H1 (cell line): Measurements from ENCODE around the gene MAP7. TPM values are rescaled to one million over a fixed set of nuclear protein-coding genes. Genes with fewer than 3 reads are reported as not detected.

Experiments used
- CHD7 ChIP-seq: fragments of 300-600 bp; sonication (generic); IDR thresholded peaks from 2 replicates; pipeline ENCODE4 v1.7.1; 2012; ENCODE audit warnings: low read length, moderate library complexity, mild to moderate bottlenecking, inconsistent platforms; ENCODE audit not compliant: insufficient replicate concordance
- CREB1 ChIP-seq: IDR thresholded peaks from 2 replicates; pipeline ENCODE4 v1.6.1; 2012; ENCODE audit warnings: inconsistent platforms
- FOSL1 ChIP-seq: IDR thresholded peaks from 2 replicates; pipeline ENCODE4 v1.6.1; 2011; ENCODE audit warnings: mild to moderate bottlenecking, low read depth, low read length, moderate library complexity; ENCODE audit not compliant: insufficient read depth
- NANOG ChIP-seq: IDR thresholded peaks from 2 replicates; pipeline ENCODE4 v1.6.1; 2011; ENCODE audit warnings: low read length, low read depth, mild to moderate bottlenecking, inconsistent platforms; ENCODE audit not compliant: insufficient read depth, poor library complexity, severe bottlenecking
- SP2 ChIP-seq: IDR thresholded peaks from 2 replicates; pipeline ENCODE4 v1.6.1; 2012; ENCODE audit warnings: mild to moderate bottlenecking, low read length, inconsistent platforms
- polyA plus RNA-seq, 7 experiments: library from polyadenylated mRNA; depleted of rRNA in 3 of 7; stranded (reverse) in 5 of 7; unstranded in 2 of 7; fragments of >200 nt in 5 of 7; fragments of 200-250 nt in 2 of 7; gene quantifications; 1 replicate in 5 of 7; 2 replicates in 1 of 7; 4 replicates in 1 of 7; pipeline versions ENCODE4 v1.2.1 to v1.2.3, GENCODE V29; 2011 to 2013; ENCODE audit warnings: missing spikeins in 2 of 7, mixed read lengths in 2 of 7
- total RNA-seq: library from RNA; stranded (reverse); fragmentation: NEBNext Ultra II Directional; extraction: Animal tissue kit (Norgen Biotek cat#: 25700); gene quantifications from 2 replicates; pipeline ENCODE4 v1.2.1, GENCODE V29; 2021

Gene MAP7
- total and polyA plus RNA-seq, 2 of the 8 experiments (the other 6 are each of a cell fraction or from before 2014, with no cell fraction given), result 13.5 to 66.9 TPM

- no peak for TF ChIP-seq CHD7
- TF ChIP-seq FOSL1, result no peak
- TF ChIP-seq NANOG, result no peak
- no peak for TF ChIP-seq SP2
- no peak for TF ChIP-seq CREB1
These were observed 14.0 kb upstream of the MAP7 start (continued) for GRCh38 chr6:136564180-136564579.
